T-cell (primary cell): ENCODE results near the gene KIAA0319L. TPM values are rescaled to one million over a fixed set of nuclear protein-coding genes. Genes with fewer than 3 reads are reported as not detected.

Experiments used
- ATAC-seq, 4 experiments: fragments of 200-7000 bp in 3 of 4; fragments of 150-1000 bp in 1 of 4; cut with Tn5 transposase; replicated peaks in 1 of 4; 1 replicate in 3 of 4; 2 replicates in 1 of 4; pipeline ENCODE4 v1.10.0; 2021; ENCODE audit warnings: moderate library complexity in 3 of 4, mild to moderate bottlenecking in 2 of 4, moderate number of reproducible peaks in 1 of 4
- CTCF ChIA-PET, 2 donors: fragments of 300-600 bp; sonication (Branson Sonifier 250); formaldehyde crosslinking; loops; one replicate each; lab custom pipeline; 2022; ENCODE audit warnings: antibody characterized with exemption in 2 of 2; lab: Charles Lee
- POLR2A ChIA-PET, 2 donors: fragments of 300-600 bp; sonication (Branson Sonifier 250); formaldehyde crosslinking; loops; one replicate each; lab custom pipeline; 2022; ENCODE audit warnings: antibody characterized with exemption in 2 of 2; lab: Charles Lee
- DNase-seq, 35 experiments: peaks; one replicate each; pipeline versions ENCODE4 v3.0.0 to v3.0.0-alpha.2; 2013 to 2023
- H3K27ac ChIP-seq: one replicate; pipeline ENCODE4 v1.5.1; 2013; ENCODE audit warnings: low read length
- H3K27me3 ChIP-seq, 2 experiments: replicated peaks in 1 of 2; 1 replicate in 1 of 2; 2 replicates in 1 of 2; pipeline versions ENCODE4 v1.6.1 to v1.7.0; 2013; ENCODE audit warnings: low read length in 1 of 2, mixed read lengths in 1 of 2; ENCODE audit not compliant: control insufficient read depth in 2 of 2, insufficient read depth in 2 of 2; ENCODE audit errors: extremely low read depth in 1 of 2
- H3K36me3 ChIP-seq, 2 donors: 1 replicate in 1 of 2; 2 replicates in 1 of 2; pipeline versions ENCODE4 v1.6.1 to v1.7.0; 2013; ENCODE audit warnings: low read length in 1 of 2; ENCODE audit not compliant: control insufficient read depth in 2 of 2, insufficient read depth in 1 of 2; ENCODE audit errors: extremely low read depth in 1 of 2
- H3K4me1 ChIP-seq, 2 experiments: 1 replicate in 1 of 2; 2 replicates in 1 of 2; pipeline versions ENCODE4 v1.6.1 to v1.7.0; 2013; ENCODE audit warnings: low read length in 2 of 2, mixed read lengths in 1 of 2; ENCODE audit not compliant: insufficient read depth in 2 of 2, control insufficient read depth in 1 of 2; ENCODE audit errors: extremely low read depth in 1 of 2
- H3K4me3 ChIP-seq, 2 donors: 1 replicate in 1 of 2; 2 replicates in 1 of 2; pipeline versions ENCODE4 v1.5.1 to v1.7.0; 2013; ENCODE audit warnings: mild to moderate bottlenecking in 2 of 2, low read length in 1 of 2, moderate library complexity in 1 of 2; ENCODE audit not compliant: control insufficient read depth in 1 of 2; ENCODE audit errors: extremely low read depth in 1 of 2
- H3K9me3 ChIP-seq: 2 replicates; pipeline ENCODE4 v1.7.0; 2013
- H3K27ac Mint-ChIP-seq, 2 donors: one replicate each; pipeline ENCODE4 v1.8.0; 2020 to 2021; ENCODE audit warnings: mild to moderate bottlenecking in 2 of 2, mixed read lengths in 2 of 2
- H3K27me3 Mint-ChIP-seq, 2 donors: one replicate each; pipeline ENCODE4 v1.8.0; 2021 to 2022; ENCODE audit warnings: mixed read lengths in 2 of 2
- H3K36me3 Mint-ChIP-seq: one replicate; pipeline ENCODE4 v1.8.0; 2021; ENCODE audit warnings: mixed read lengths
- H3K4me1 Mint-ChIP-seq, 3 donors: one replicate each; pipeline ENCODE4 v1.8.0; 2020 to 2022; ENCODE audit warnings: mixed read lengths in 3 of 3, mild to moderate bottlenecking in 1 of 3
- H3K4me3 Mint-ChIP-seq, 3 donors: one replicate each; pipeline ENCODE4 v1.8.0; 2020 to 2022; ENCODE audit warnings: mild to moderate bottlenecking in 3 of 3, mixed read lengths in 3 of 3, moderate library complexity in 3 of 3
- H3K9me3 Mint-ChIP-seq, 3 donors: one replicate each; pipeline ENCODE4 v1.8.0; 2020 to 2022; ENCODE audit warnings: mixed read lengths in 3 of 3
- WGBS: methylation state at CpG from one replicate; pipeline ENCODE4 v1.1.5; 2013; ENCODE audit warnings: missing lambda C conversion rate; ENCODE audit not compliant: insufficient coverage; 5-methylcytosine and 5-hydroxymethylcytosine counted together
- total RNA-seq, 35 experiments: library from RNA in 6 of 35; stranded (reverse) in 6 of 35; fragments of 120-200 nt in 1 of 35; gene quantifications; one replicate each; pipeline versions ENCODE4 v1.2.1 to v1.2.4 and lab custom pipeline; 2013 to 2026

The KIAA0319L gene
- total RNA-seq, 5 donors from 2014 or later (not counting 1 experiment from before 2014, with no cell fraction given): 60.8 to 73.7 (median 63.7) TPM

- Mint-ChIP-seq H3K36me3 (peaks cover 59% of the 10 kb centered on the region), H3K27me3 (no peaks in the 10 kb centered on the region)
- CTCF ChIA-PET: no interaction called here
Observed at GRCh38 chr1:35406103-35406502, 151.1 kb downstream of the KIAA0319L start.

GRCh38 chr1:35401049-35401448, 156.2 kb downstream of the KIAA0319L start:
- Histone ChIP-seq H3K27me3 (no peaks in the 10 kb centered on the region), H3K9me3 (no peaks in the 10 kb centered on the region), H3K4me1 (no peaks in the 10 kb centered on the region), H3K36me3 (peaks cover 0 to 40% of the 10 kb centered on the region in 2 donors), H3K27ac (no peak overlapping the region), H3K4me3 (no peak overlapping the region)
- ATAC-seq (no peak), DNase-seq (no peak)
- H3K36me3 Mint-ChIP-seq: peaks cover 52% of the 10 kb centered on the region
- H3K27ac Mint-ChIP-seq: no peak overlapping the region
- H3K27me3 Mint-ChIP-seq: no peaks in the 10 kb centered on the region
- H3K4me1 Mint-ChIP-seq: peaks cover 0 to 12% (median 10%) of the 10 kb centered on the region in 3 donors
- H3K9me3 Mint-ChIP-seq: no peaks in the 10 kb centered on the region
- POLR2A ChIA-PET: no interaction called here
- CTCF ChIA-PET: no interaction called here
- H3K4me3 Mint-ChIP-seq: no peak overlapping the region

More at GRCh38 chr1:35406103-35406502, 151.1 kb downstream of the KIAA0319L start:
- H3K4me1 Mint-ChIP-seq: no peaks in the 10 kb centered on the region
- Histone ChIP-seq H3K9me3 (no peaks in the 10 kb centered on the region), H3K27ac (no peak overlapping the region), H3K4me3 (no peak overlapping the region), H3K4me1 (no peaks in the 10 kb centered on the region), H3K27me3 (no peaks in the 10 kb centered on the region), H3K36me3 (peaks cover 2 to 43% of the 10 kb centered on the region in 2 donors)
- H3K4me3 Mint-ChIP-seq: no peak overlapping the region
- H3K9me3 Mint-ChIP-seq: no peaks in the 10 kb centered on the region
- ATAC-seq (no peak), DNase-seq (no peak)
- POLR2A ChIA-PET: no interaction called here
- H3K27ac Mint-ChIP-seq: no peak overlapping the region

- Histone ChIP-seq H3K27me3 (no peaks in the 10 kb centered on the region), H3K36me3 (peaks cover 0 to 45% of the 10 kb centered on the region in 2 donors), H3K4me1 (no peaks in the 10 kb centered on the region), H3K9me3 (no peaks in the 10 kb centered on the region), H3K27ac (no peak overlapping the region), H3K4me3 (no peak overlapping the region)
- WGBS: 90% methylated on average over 2 of the region's 3 CpGs
- no peaks in the 10 kb centered on the region for H3K9me3 Mint-ChIP-seq
- ATAC-seq: no peak
- peak overlapping the region; percentile 14 to 56 for H3K27ac Mint-ChIP-seq
- peaks cover 0 to 12% (median 10%) of the 10 kb centered on the region in 3 donors for H3K4me1 Mint-ChIP-seq
- no peaks in the 10 kb centered on the region for H3K27me3 Mint-ChIP-seq
- ChIA-PET CTCF (no interaction called here), POLR2A (no interaction called here)
- H3K4me3 Mint-ChIP-seq: no peak overlapping the region
- peaks cover 55% of the 10 kb centered on the region for H3K36me3 Mint-ChIP-seq
- DNase-seq: no peak
Observed at GRCh38 chr1:35398739-35399138, 158.5 kb downstream of the KIAA0319L start.

- no peak for DNase-seq
- peaks cover 4 to 46% of the 10 kb centered on the region in 2 donors for H3K36me3 ChIP-seq
- no peak overlapping the region for H3K27ac Mint-ChIP-seq
Observed at GRCh38 chr1:35394386-35394785, 162.8 kb downstream of the KIAA0319L start.

GRCh38 chr1:35390600-35391494, 166.4 kb downstream of the KIAA0319L start:
- H3K36me3 ChIP-seq: peaks cover 4 to 45% of the 10 kb centered on the region in 2 donors
- H3K27ac ChIP-seq: no peak overlapping the region
- no peaks in the 10 kb centered on the region for H3K27me3 Mint-ChIP-seq
- no peaks in the 10 kb centered on the region for H3K4me1 ChIP-seq
- H3K36me3 Mint-ChIP-seq: peaks cover 50% of the 10 kb centered on the region
- H3K4me3 Mint-ChIP-seq: no peak overlapping the region
- ATAC-seq: no peak
- H3K27me3 ChIP-seq: no peaks in the 10 kb centered on the region
- WGBS: 100% methylated on average over 2 of the region's 10 CpGs
- no peak overlapping the region for H3K27ac Mint-ChIP-seq
- no peaks in the 10 kb centered on the region for H3K9me3 Mint-ChIP-seq
- no peak overlapping the region for H3K4me3 ChIP-seq
- H3K9me3 ChIP-seq: no peaks in the 10 kb centered on the region
- DNase-seq: no peak
- no peaks in the 10 kb centered on the region for H3K4me1 Mint-ChIP-seq
- ChIA-PET POLR2A (no interaction called here), CTCF (no interaction called here)

More at GRCh38 chr1:35394386-35394785, 162.8 kb downstream of the KIAA0319L start:
- ATAC-seq: no peak
- no peaks in the 10 kb centered on the region for H3K9me3 ChIP-seq
- Mint-ChIP-seq H3K36me3 (peaks cover 51% of the 10 kb centered on the region), H3K27me3 (no peaks in the 10 kb centered on the region), H3K9me3 (no peaks in the 10 kb centered on the region), H3K4me1 (peaks cover 0 to 11% (median 8%) of the 10 kb centered on the region in 3 donors), H3K4me3 (no peak overlapping the region)
- H3K27me3 ChIP-seq: no peaks in the 10 kb centered on the region
- no peaks in the 10 kb centered on the region for H3K4me1 ChIP-seq
- ChIA-PET POLR2A (interaction anchor here in 1 of 2 donors (0.6 kb wide), 1 partner anchor 19 kb away, joined by 4 read pairs; no protein-coding TSS in a partner anchor), CTCF (interaction anchor here (0.6 kb wide), 2 partner anchors 114 to 445 kb away, joined by 3 read pairs; no protein-coding TSS in a partner anchor)
- H3K4me3 ChIP-seq: no peak overlapping the region
- H3K27ac ChIP-seq: no peak overlapping the region
- 100% methylated on average over 2 of the region's 2 CpGs for whole genome bisulfite sequencing

GRCh38 chr1:35386959-35387358, 170.2 kb downstream of the KIAA0319L start:
- DNase-seq (no peak), ATAC-seq (no peak)
- POLR2A ChIA-PET: no interaction called here
- Histone ChIP-seq H3K9me3 (no peaks in the 10 kb centered on the region), H3K4me1 (no peaks in the 10 kb centered on the region), H3K36me3 (peaks cover 4 to 22% of the 10 kb centered on the region in 2 donors), H3K4me3 (no peak overlapping the region), H3K27me3 (no peaks in the 10 kb centered on the region), H3K27ac (no peak overlapping the region)
- WGBS: 83% methylated on average over 1 of the region's 6 CpGs
- Mint-ChIP-seq H3K4me1 (no peaks in the 10 kb centered on the region), H3K36me3 (peaks cover 40% of the 10 kb centered on the region), H3K27me3 (no peaks in the 10 kb centered on the region), H3K27ac (no peak overlapping the region), H3K9me3 (no peaks in the 10 kb centered on the region), H3K4me3 (no peak overlapping the region)
- CTCF ChIA-PET: interaction anchor here in 1 of 2 donors (0.6 kb wide), 1 partner anchor 48 kb away, joined by 3 read pairs; no protein-coding TSS in a partner anchor
